ENCODE data around the gene UNC119B. TPM values are rescaled to one million over a fixed set of nuclear protein-coding genes. Genes with fewer than 3 reads are reported as not detected.

The UNC119B gene
- total and polyA plus RNA-seq, 8 donors, result 6.6 to 18.9 (median 14.6) TPM

GRCh38 chr12:120711411-120711810 lies 1.2 kb downstream of the UNC119B start:
- Histone ChIP-seq H3K27ac (peak overlapping the region in 1 of 4 donors; percentile 42), H3K27me3 (no peaks in the 10 kb centered on the region), H3K9me3 (no peaks in the 10 kb centered on the region), H3K4me1 (peaks cover 0 to 3% (median 0%) of the 10 kb centered on the region in 3 donors), H3K36me3 (peaks cover 0 to 8% (median 6%) of the 10 kb centered on the region in 3 donors), H3K4me3 (peak overlapping the region; percentile 85 to 97 (median 96))
- no peak for FAIRE-seq
- DNase-seq, result no peak
- TF ChIP-seq CTCF (IDR thresholded peaks at IDR 0.05), result no peak
- intact Hi-C loops (cut with DNase I), result loop anchor here in 2 of 3 donors (5.0 to 10.0 kb wide), 3 partner anchors 64 to 129 kb away; partner anchors contain the start of genes CABP1 (in 1 of the 2) and POP5 (in 1 of the 2)
- ATAC-seq, result no peak
- WGBS, 2 donors, result 21 to 23% methylated on average over 6 of the region's 6 CpGs

- Histone ChIP-seq H3K4me3 (no peak overlapping the region), H3K27me3 (no peaks in the 10 kb centered on the region), H3K9me3 (no peaks in the 10 kb centered on the region), H3K36me3 (peaks cover 0 to 16% (median 6%) of the 10 kb centered on the region in 3 donors), H3K4me1 (peaks cover 0 to 3% (median 0%) of the 10 kb centered on the region in 3 donors), H3K27ac (no peak overlapping the region)
- no peak for FAIRE-seq
- TF ChIP-seq CTCF (IDR thresholded peaks at IDR 0.05), result no peak
- ATAC-seq, result no peak
- 58 to 62% methylated on average over 6 of the region's 6 CpGs for WGBS, 2 donors
- no peak for DNase-seq
- intact Hi-C loops (cut with DNase I), result loop anchor here in 2 of 3 donors (5.0 to 10.0 kb wide), 3 partner anchors 65 to 130 kb away; partner anchors contain the start of genes CABP1 (in 1 of the 2) and POP5 (in 1 of the 2)
Measured at GRCh38 chr12:120712610-120713009, 2.4 kb downstream of the UNC119B start.

GRCh38 chr12:120713861-120714482 lies 3.7 kb downstream of the UNC119B start:
- peak; percentile 70 to 82 (median 78) for TF ChIP-seq CTCF (IDR thresholded peaks at IDR 0.05)
- Histone ChIP-seq H3K27ac (no peak overlapping the region), H3K9me3 (no peaks in the 10 kb centered on the region), H3K4me3 (no peak overlapping the region), H3K27me3 (no peaks in the 10 kb centered on the region), H3K36me3 (peaks cover 0 to 16% (median 15%) of the 10 kb centered on the region in 3 donors), H3K4me1 (peaks cover under 1 to 5% (median 3%) of the 10 kb centered on the region in 3 donors)
- FAIRE-seq, result no peak
- peak in 3 of 6 donors; percentile 63 to 78 (median 76) for DNase-seq
- 12 to 14% methylated on average over 4 of the region's 4 CpGs for WGBS, 2 donors
- peak; percentile 33 to 79 (median 70) for ATAC-seq
- intact Hi-C loops (cut with DNase I), result loop anchor here in 2 of 3 donors (5.0 to 10.0 kb wide), 3 partner anchors 67 to 132 kb away; partner anchors contain the start of genes CABP1 (in 1 of the 2) and POP5 (in 1 of the 2)

- ATAC-seq (no peak), DNase-seq (no peak)
- peaks cover 0 to 16% (median 15%) of the 10 kb centered on the region in 3 donors for H3K36me3 ChIP-seq
Measured at GRCh38 chr12:120718055-120718454, 7.8 kb downstream of the UNC119B start.

More at GRCh38 chr12:120718055-120718454, 7.8 kb downstream of the UNC119B start:
- intact Hi-C loops (cut with DNase I), result loop anchor here in 1 of 3 donors (10.0 kb wide), 1 partner anchor 73 kb away; the partner anchor contains the start of gene CABP1
- WGBS, 2 donors, result 94% methylated on average over 9 of the region's 9 CpGs
- H3K9me3 ChIP-seq, result no peaks in the 10 kb centered on the region
- no peak for FAIRE-seq
- H3K4me1 ChIP-seq, result peaks cover 0 to 16% (median 11%) of the 10 kb centered on the region in 3 donors
- H3K4me3 ChIP-seq, result no peak overlapping the region
- TF ChIP-seq CTCF (IDR thresholded peaks at IDR 0.05), result no peak
- H3K27me3 ChIP-seq, result no peaks in the 10 kb centered on the region
- H3K27ac ChIP-seq, result no peak overlapping the region

All from pancreas (tissue), 10 donors.